H1 (cell line): ENCODE measurements around the gene GALNT12. TPM values are rescaled to one million over a fixed set of nuclear protein-coding genes. Genes with fewer than 3 reads are reported as not detected.

Experiments used
- CTCF ChIA-PET: fragments of 300-600 bp; sonication (Branson Sonifier 250); formaldehyde crosslinking; loops from one replicate; lab custom pipeline; 2021; ENCODE audit not compliant: partially characterized antibody; lab: Charles Lee
- POLR2A ChIA-PET: fragments of 300-600 bp; sonication (Branson Sonifier 250); formaldehyde crosslinking; loops from one replicate; lab custom pipeline; 2021; ENCODE audit warnings: inconsistent platforms; ENCODE audit not compliant: partially characterized antibody; lab: Charles Lee
- DNase-seq, 2 experiments: peaks; one replicate each; pipeline versions ENCODE4 v3.0.0 to v3.0.0-alpha.2; 2010 to 2022; ENCODE audit warnings: low spot score in 2 of 2, low read depth in 1 of 2, mixed read lengths in 1 of 2
- FAIRE-seq: peaks from 2 replicates; lab custom pipeline; 2011; peaks lifted over from hg19 to GRCh38; lab: Jason Lieb, UNC
- H2AFZ ChIP-seq: 2 replicates; pipeline ENCODE4 v1.8.1; 2012; ENCODE audit warnings: low read length, inconsistent platforms
- H2AK5ac ChIP-seq: 2 replicates; pipeline ENCODE4 v1.6.1; 2013; ENCODE audit warnings: low read depth, low read length
- H2BK120ac ChIP-seq: replicated peaks from 2 replicates; pipeline ENCODE3; 2013; ENCODE audit warnings: low read depth, low read length, inconsistent platforms
- H2BK12ac ChIP-seq: 2 replicates; pipeline ENCODE4 v1.6.1; 2013; ENCODE audit warnings: low read depth, low read length
- H2BK15ac ChIP-seq: 2 replicates; pipeline ENCODE4 v1.6.1; 2013; ENCODE audit warnings: low read length
- H2BK20ac ChIP-seq: 2 replicates; pipeline ENCODE4 v1.6.1; 2013; ENCODE audit warnings: low read length
- H2BK5ac ChIP-seq: 2 replicates; pipeline ENCODE4 v1.6.1; 2013; ENCODE audit warnings: low read depth, low read length
- H3K14ac ChIP-seq: 2 replicates; pipeline ENCODE4 v1.6.1; 2013; ENCODE audit warnings: inconsistent platforms; ENCODE audit not compliant: insufficient read length
- H3K18ac ChIP-seq: 2 replicates; pipeline ENCODE4 v1.6.1; 2013; ENCODE audit warnings: low read length; ENCODE audit errors: extremely low read depth
- H3K23ac ChIP-seq: 2 replicates; pipeline ENCODE4 v1.6.1; 2013; ENCODE audit warnings: inconsistent platforms; ENCODE audit not compliant: insufficient read length
- H3K23me2 ChIP-seq: 2 replicates; pipeline ENCODE4 v1.6.1; 2013; ENCODE audit warnings: low read depth, low read length
- H3K27ac ChIP-seq: 2 replicates; pipeline ENCODE4 v1.6.1; 2011; ENCODE audit warnings: low read depth, low read length, inconsistent platforms
- H3K27me3 ChIP-seq, 4 experiments: replicated peaks in 1 of 4; 1 replicate in 1 of 4; 2 replicates in 3 of 4; pipeline versions ENCODE4 v1.6.1 to v1.8.1; 2011 to 2013; ENCODE audit warnings: low read length in 3 of 4, mild to moderate bottlenecking in 3 of 4, inconsistent platforms in 2 of 4, mixed read lengths in 2 of 4, moderate library complexity in 1 of 4; ENCODE audit not compliant: control insufficient read depth in 3 of 4, insufficient read depth in 3 of 4; ENCODE audit errors: extremely low read depth in 1 of 4
- H3K36me3 ChIP-seq, 4 experiments: 2 replicates each; pipeline versions ENCODE4 v1.6.1 to v1.8.1; 2011 to 2013; ENCODE audit warnings: mild to moderate bottlenecking in 4 of 4, low read length in 3 of 4, moderate library complexity in 2 of 4, control low read depth in 1 of 4, inconsistent platforms in 1 of 4; ENCODE audit not compliant: insufficient read depth in 4 of 4, control insufficient read depth in 2 of 4
- H3K4ac ChIP-seq: replicated peaks from 2 replicates; pipeline ENCODE3; 2013; ENCODE audit warnings: low read length, low read depth, mixed read lengths, inconsistent platforms; ENCODE audit not compliant: insufficient read length
- H3K4me1 ChIP-seq, 4 experiments: replicated peaks in 1 of 4; 1 replicate in 1 of 4; 2 replicates in 3 of 4; pipeline versions ENCODE4 v1.6.1 to v1.8.1; 2011 to 2013; ENCODE audit warnings: low read length in 3 of 4, inconsistent platforms in 2 of 4, mixed read lengths in 1 of 4; ENCODE audit not compliant: insufficient read depth in 4 of 4, control insufficient read depth in 3 of 4
- H3K4me2 ChIP-seq, 2 experiments: 2 replicates each; pipeline versions ENCODE4 v1.6.1 to v1.8.1; 2011 to 2013; ENCODE audit warnings: low read depth in 2 of 2, low read length in 2 of 2, control low read depth in 1 of 2, inconsistent platforms in 1 of 2, mild to moderate bottlenecking in 1 of 2; ENCODE audit not compliant: insufficient read depth in 1 of 2
- H3K4me3 ChIP-seq, 4 experiments: fragments of 200-600, 300-600 bp in 1 of 4; sonication (generic), shearing (Covaris generic), sonication (Bioruptor Twin) in 1 of 4; 2 replicates each; pipeline versions ENCODE4 v1.5.1 to v1.8.1; 2011 to 2016; ENCODE audit warnings: low read length in 4 of 4, low read depth in 3 of 4, control low read depth in 2 of 4, inconsistent platforms in 2 of 4, mild to moderate bottlenecking in 2 of 4, mixed read lengths in 1 of 4, moderate library complexity in 1 of 4; ENCODE audit not compliant: insufficient read depth in 2 of 4; ENCODE audit errors: extremely low read depth in 1 of 4
- H3K56ac ChIP-seq: replicated peaks from 2 replicates; pipeline ENCODE3; 2013; ENCODE audit warnings: low read depth, mild to moderate bottlenecking, mixed read lengths, low read length, inconsistent platforms; ENCODE audit not compliant: insufficient read length
- H3K79me1 ChIP-seq: 2 replicates; pipeline ENCODE4 v1.6.1; 2013; ENCODE audit warnings: low read depth, low read length, control low read depth
- H3K79me2 ChIP-seq, 2 experiments: 2 replicates each; pipeline versions ENCODE4 v1.6.1 to v1.8.1; 2012 to 2013; ENCODE audit warnings: low read length in 2 of 2, mild to moderate bottlenecking in 2 of 2, inconsistent platforms in 1 of 2; ENCODE audit not compliant: insufficient read depth in 2 of 2, control insufficient read depth in 1 of 2
- H3K9ac ChIP-seq, 4 experiments: replicated peaks in 1 of 4; 1 replicate in 1 of 4; 2 replicates in 3 of 4; pipeline versions ENCODE4 v1.6.1 to v1.8.1; 2011 to 2013; ENCODE audit warnings: low read depth in 3 of 4, low read length in 3 of 4, control low read depth in 2 of 4, mild to moderate bottlenecking in 2 of 4, moderate library complexity in 2 of 4, inconsistent platforms in 1 of 4; ENCODE audit errors: extremely low read depth in 1 of 4
- H3K9me3 ChIP-seq, 2 experiments: 2 replicates each; pipeline versions ENCODE4 v1.6.1 to v1.8.1; 2012 to 2013; ENCODE audit warnings: mild to moderate bottlenecking in 2 of 2, moderate library complexity in 2 of 2, control low read depth in 1 of 2, inconsistent platforms in 1 of 2, low read depth in 1 of 2, low read length in 1 of 2, mixed read lengths in 1 of 2; ENCODE audit not compliant: insufficient read depth in 2 of 2
- H4K20me1 ChIP-seq, 2 experiments: replicated peaks in 1 of 2; 2 replicates each; pipeline versions ENCODE3 to v1.8.1; 2011 to 2013; ENCODE audit warnings: inconsistent platforms in 2 of 2, low read length in 2 of 2, mild to moderate bottlenecking in 1 of 2; ENCODE audit not compliant: insufficient read depth in 2 of 2, control insufficient read depth in 1 of 2
- H4K5ac ChIP-seq: 2 replicates; pipeline ENCODE4 v1.6.1; 2013; ENCODE audit warnings: low read length, low read depth, mixed read lengths, inconsistent platforms; ENCODE audit not compliant: insufficient read length
- H4K8ac ChIP-seq: 2 replicates; pipeline ENCODE4 v1.8.0; 2013; ENCODE audit warnings: mild to moderate bottlenecking, moderate library complexity, low read length, inconsistent platforms; ENCODE audit not compliant: insufficient read depth; ENCODE audit errors: extremely low read depth
- H4K91ac ChIP-seq: replicated peaks from 2 replicates; pipeline ENCODE3; 2013; ENCODE audit warnings: low read length, mixed read lengths, inconsistent platforms; ENCODE audit not compliant: insufficient read length
- CHD1 ChIP-seq: IDR thresholded peaks from 2 replicates; pipeline ENCODE4 v1.6.1; 2012; ENCODE audit warnings: low read depth, low read length, improper control_type of control experiment
- EP300 ChIP-seq, 2 experiments: IDR thresholded peaks; 1 replicate in 1 of 2; 2 replicates in 1 of 2; pipeline ENCODE4 v1.6.1; 2011 to 2012; ENCODE audit warnings: low read depth in 2 of 2, low read length in 2 of 2, mild to moderate bottlenecking in 2 of 2, borderline replicate concordance in 1 of 2, inconsistent platforms in 1 of 2, moderate library complexity in 1 of 2
- GABPA ChIP-seq: IDR thresholded peaks from 2 replicates; pipeline ENCODE4 v1.6.1; 2011; ENCODE audit warnings: mild to moderate bottlenecking, low read length, moderate library complexity, borderline replicate concordance; ENCODE audit not compliant: insufficient read depth
- POU5F1 ChIP-seq: IDR thresholded peaks from 2 replicates; pipeline ENCODE4 v1.6.1; 2011; ENCODE audit warnings: low read depth, mild to moderate bottlenecking, low read length, moderate library complexity
- SIN3A ChIP-seq, 2 experiments: IDR thresholded peaks in 1 of 2; conservative IDR thresholded peaks in 1 of 2; 2 replicates each; pipeline ENCODE4 v1.6.1; 2011 to 2012; ENCODE audit warnings: low read length in 2 of 2, improper control_type of control experiment in 1 of 2, low read depth in 1 of 2, mild to moderate bottlenecking in 1 of 2
- SIRT6 ChIP-seq: IDR thresholded peaks from one replicate; pipeline ENCODE4 v1.7.1; 2012; ENCODE audit warnings: low read length, inconsistent platforms
- TAF1 ChIP-seq: IDR thresholded peaks from 2 replicates; pipeline ENCODE4 v1.6.1; 2011; ENCODE audit warnings: mild to moderate bottlenecking, low read depth, low read length
- TAF7 ChIP-seq: optimal IDR thresholded peaks from 2 replicates; pipeline ENCODE3; 2011; ENCODE audit warnings: low read depth, mild to moderate bottlenecking, inconsistent platforms, low read length, moderate library complexity, borderline replicate concordance
- TBP ChIP-seq: IDR thresholded peaks from 2 replicates; pipeline ENCODE4 v1.6.1; 2011; ENCODE audit warnings: low read depth, low read length, improper control_type of control experiment
- USF2 ChIP-seq: IDR thresholded peaks from 2 replicates; pipeline ENCODE4 v1.6.1; 2011; ENCODE audit warnings: low read length, improper control_type of control experiment
- WGBS, 2 experiments: shearing (Covaris generic) in 1 of 2; methylation state at CpG; one replicate each; pipeline versions ENCODE4 v1.1.6 to v1.1.7; 2013 to 2015; ENCODE audit warnings: low lambda C conversion rate in 2 of 2, mixed read lengths in 2 of 2, inconsistent platforms in 1 of 2, low coverage in 1 of 2, missing lambda C conversion rate in 1 of 2; ENCODE audit not compliant: insufficient replicate concordance in 2 of 2, insufficient coverage in 1 of 2, insufficient read length in 1 of 2; ENCODE audit errors: extremely low coverage in 1 of 2, missing lambda C conversion rate in 1 of 2; 5-methylcytosine and 5-hydroxymethylcytosine counted together
- polyA plus RNA-seq, 7 experiments: library from polyadenylated mRNA; depleted of rRNA in 3 of 7; stranded (reverse) in 5 of 7; unstranded in 2 of 7; fragments of >200 nt in 5 of 7; fragments of 200-250 nt in 2 of 7; gene quantifications; 1 replicate in 5 of 7; 2 replicates in 1 of 7; 4 replicates in 1 of 7; pipeline versions ENCODE4 v1.2.1 to v1.2.3, GENCODE V29; 2011 to 2013; ENCODE audit warnings: missing spikeins in 2 of 7, mixed read lengths in 2 of 7
- total RNA-seq: library from RNA; stranded (reverse); fragmentation: NEBNext Ultra II Directional; extraction: Animal tissue kit (Norgen Biotek cat#: 25700); gene quantifications from 2 replicates; pipeline ENCODE4 v1.2.1, GENCODE V29; 2021

The GALNT12 gene
- total and polyA plus RNA-seq, 2 of the 8 experiments (the other 6 are each of a cell fraction or from before 2014, with no cell fraction given), result 16.2 to 19.6 TPM

DNA sequence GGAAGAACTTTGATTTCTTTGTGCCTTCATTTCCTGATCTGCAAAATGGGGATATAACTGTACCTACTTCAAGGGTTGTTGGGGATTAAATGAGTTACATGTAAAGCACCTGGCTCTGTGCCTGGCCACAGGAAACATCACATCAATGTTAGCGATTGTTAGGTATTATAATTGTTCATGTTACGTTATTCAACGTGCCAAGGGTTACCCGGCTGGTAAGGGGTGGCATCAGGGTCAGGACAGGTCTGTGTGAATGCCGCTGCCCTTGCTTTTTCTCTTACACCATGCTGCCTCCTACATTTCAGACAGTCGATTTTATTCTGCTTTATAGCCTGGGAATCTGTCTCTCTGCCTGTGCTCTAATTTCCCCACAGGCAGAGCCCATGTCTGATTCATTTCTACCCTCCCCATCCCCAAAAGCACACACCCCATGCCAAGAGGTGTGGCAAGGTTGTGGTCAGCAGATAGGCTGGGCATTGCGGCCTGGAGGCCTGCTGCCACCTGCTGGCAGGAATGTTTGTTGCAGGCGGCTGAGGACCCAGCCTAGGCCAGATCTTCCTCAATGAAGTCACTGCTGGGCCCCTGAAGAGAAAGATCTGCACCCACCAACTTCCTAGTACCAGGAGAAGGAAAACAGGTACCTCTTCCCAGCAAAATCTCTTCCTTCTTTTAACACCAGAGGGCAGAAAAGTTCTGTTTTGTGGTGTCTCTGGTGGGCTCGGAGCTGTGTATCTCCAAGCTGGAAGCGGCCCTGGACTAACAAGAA, 16.4 kb upstream of the GALNT12 start:
- Histone ChIP-seq H2BK5ac (0 out of 2 replicates have a peak overlapping the region, but pooled peaks have one; percentile 66), H4K20me1 (peaks cover 11 to 27% of the 10 kb centered on the region in 2 experiments), H2BK12ac (no peak overlapping the region), H3K56ac (no peak overlapping the region), H3K27me3 (no peaks in the 10 kb centered on the region), H4K91ac (no peak overlapping the region), H2AFZ (no peak overlapping the region), H3K18ac (no peak overlapping the region), H4K5ac (no peak overlapping the region), H2BK15ac (no peak overlapping the region; the same call in 1 of the 2 replicates), H2AK5ac (no peak overlapping the region), H3K9ac (no peak overlapping the region), H3K79me2 (peaks cover 0 to 46% of the 10 kb centered on the region in 2 experiments), H3K9me3 (no peaks in the 10 kb centered on the region), H2BK20ac (peak overlapping the region; percentile 38; the same call in 1 of the 2 replicates), H3K23me2 (0 out of 2 replicates have a peak, but pooled peaks cover 3% of the 10 kb centered on the region), H3K4ac (no peak overlapping the region), H3K36me3 (peaks cover 5 to 15% (median 10%) of the 10 kb centered on the region in 4 experiments; a peak in 7 of 8 replicates), H3K14ac (no peak overlapping the region), H2BK120ac (no peak overlapping the region), H3K4me1 (peaks cover 5 to 18% (median 8%) of the 10 kb centered on the region in 4 experiments), H3K4me2 (peak overlapping the region in 1 of 2 experiments; percentile 30; a peak in 1 of 4 replicates), H3K79me1 (peaks cover 26% of the 10 kb centered on the region), H4K8ac (no peak overlapping the region), H3K23ac (no peak overlapping the region), H3K4me3 (no peak overlapping the region), H3K27ac (no peak overlapping the region)
- ChIA-PET CTCF (interaction anchor here (0.7 to 4.4 kb wide), 21 partner anchors 8 to 440 kb away, joined by 3 to 38 read pairs (median 4); partner anchors contain the start of gene GALNT12), POLR2A (interaction anchor here (1.2 to 1.7 kb wide), 3 partner anchors 10 to 17 kb away, joined by 3 to 7 read pairs (median 4); no protein-coding TSS in a partner anchor)
- DNase-seq, result peak; percentile 80 to 93
- 66% methylated on average over 10 of the region's 10 CpGs; no CpG with 5 or more reads in 1 of the 2 experiments for WGBS, 2 experiments
- FAIRE-seq, result peak; percentile 19
- no peak; a peak in 1 of 3 replicates for TF ChIP-seq EP300 (IDR thresholded peaks at IDR 0.05; ENCODE audit: borderline replicate concordance in 1 of 2, low read depth in 2 of 2, low read length in 2 of 2)
- TF ChIP-seq TBP, result no peak
- TF ChIP-seq USF2, result no peak
- no peak for TF ChIP-seq POU5F1
- no peak for TF ChIP-seq GABPA
- TF ChIP-seq SIRT6, result no peak
- TF ChIP-seq CHD1, result no peak
- TF ChIP-seq SIN3A (conservative IDR thresholded peaks at IDR 0.05 in 1 of 2, IDR thresholded peaks at IDR 0.05 in 1 of 2; ENCODE audit: low read depth in 1 of 2, low read length in 2 of 2), result no peak
- no peak for TF ChIP-seq TAF7
- peak; percentile 47; the same call in 1 of the 2 replicates for TF ChIP-seq TAF1
